Common myeloid progenitor, CD34-positive (primary cell): ENCODE results near the gene LUC7L.
"Not testable (repeated sequence)": the region's sequence is repeated elsewhere in the genome, so short reads cannot be mapped to it uniquely, and the experiment has no call there.

ENCODE experiments used
- CTCF ChIA-PET: fragments of 350-600 bp; sonication (Branson Sonifier 250); formaldehyde crosslinking; loops from one replicate; lab custom pipeline; 2021; ENCODE audit warnings: antibody characterized with exemption; lab: Charles Lee
- POLR2A ChIA-PET: fragments of 350-600 bp; sonication (Branson Sonifier 250); formaldehyde crosslinking; loops from one replicate; lab custom pipeline; 2021; ENCODE audit warnings: antibody characterized with exemption; lab: Charles Lee
- DNase-seq, 3 donors: peaks; one replicate each; pipeline versions ENCODE4 v3.0.0 to v3.0.0-alpha.2; 2013
- H3K27ac ChIP-seq, 2 experiments: 1 replicate in 1 of 2; 2 replicates in 1 of 2; pipeline ENCODE4 v1.7.0; 2013; ENCODE audit warnings: inconsistent platforms in 2 of 2, low read length in 2 of 2, mild to moderate bottlenecking in 2 of 2, low read depth in 1 of 2, moderate library complexity in 1 of 2; ENCODE audit not compliant: severe bottlenecking in 2 of 2, insufficient read depth in 1 of 2, poor library complexity in 1 of 2
- H3K27me3 ChIP-seq, 5 experiments: replicated peaks in 2 of 5; 1 replicate in 3 of 5; 2 replicates in 2 of 5; pipeline versions ENCODE4 v1.6.1 to v1.7.0; 2013; ENCODE audit warnings: low read length in 4 of 5, mild to moderate bottlenecking in 2 of 5, moderate library complexity in 2 of 5, inconsistent platforms in 1 of 5; ENCODE audit not compliant: insufficient read depth in 5 of 5, control insufficient read depth in 4 of 5
- H3K36me3 ChIP-seq, 4 experiments: 1 replicate in 2 of 4; 2 replicates in 2 of 4; pipeline versions ENCODE4 v1.6.1 to v1.7.0; 2013; ENCODE audit warnings: low read length in 3 of 4, control low read depth in 1 of 4, mild to moderate bottlenecking in 1 of 4; ENCODE audit not compliant: control insufficient read depth in 4 of 4, insufficient read depth in 4 of 4
- H3K4me1 ChIP-seq, 4 experiments: 1 replicate in 3 of 4; 2 replicates in 1 of 4; pipeline versions ENCODE4 v1.6.1 to v1.7.1; 2013; ENCODE audit warnings: low read length in 3 of 4, mild to moderate bottlenecking in 3 of 4, control low read depth in 1 of 4, inconsistent platforms in 1 of 4, moderate library complexity in 1 of 4; ENCODE audit not compliant: control insufficient read depth in 4 of 4, insufficient read depth in 4 of 4; ENCODE audit errors: control extremely low read depth in 1 of 4
- H3K4me3 ChIP-seq, 7 experiments: 1 replicate in 4 of 7; 2 replicates in 3 of 7; pipeline versions ENCODE4 v1.5.1 to v1.7.0; 2013; ENCODE audit warnings: mild to moderate bottlenecking in 7 of 7, low read length in 6 of 7, moderate library complexity in 6 of 7, inconsistent platforms in 2 of 7, low read depth in 2 of 7, control low read depth in 1 of 7; ENCODE audit not compliant: insufficient read depth in 4 of 7, control insufficient read depth in 1 of 7; ENCODE audit errors: extremely low read depth in 1 of 7
- H3K9me3 ChIP-seq, 5 experiments: 1 replicate in 4 of 5; 2 replicates in 1 of 5; pipeline versions ENCODE4 v1.6.1 to v1.7.1; 2013; ENCODE audit warnings: low read length in 4 of 5, mild to moderate bottlenecking in 2 of 5, inconsistent platforms in 1 of 5, low read depth in 1 of 5, moderate library complexity in 1 of 5; ENCODE audit not compliant: control insufficient read depth in 4 of 5, insufficient read depth in 2 of 5; ENCODE audit errors: control extremely low read depth in 1 of 5
- WGBS: methylation state at CpG from one replicate; pipeline ENCODE4 v1.1.5; 2013; ENCODE audit not compliant: insufficient coverage; 5-methylcytosine and 5-hydroxymethylcytosine counted together

The LUC7L gene

DNA sequence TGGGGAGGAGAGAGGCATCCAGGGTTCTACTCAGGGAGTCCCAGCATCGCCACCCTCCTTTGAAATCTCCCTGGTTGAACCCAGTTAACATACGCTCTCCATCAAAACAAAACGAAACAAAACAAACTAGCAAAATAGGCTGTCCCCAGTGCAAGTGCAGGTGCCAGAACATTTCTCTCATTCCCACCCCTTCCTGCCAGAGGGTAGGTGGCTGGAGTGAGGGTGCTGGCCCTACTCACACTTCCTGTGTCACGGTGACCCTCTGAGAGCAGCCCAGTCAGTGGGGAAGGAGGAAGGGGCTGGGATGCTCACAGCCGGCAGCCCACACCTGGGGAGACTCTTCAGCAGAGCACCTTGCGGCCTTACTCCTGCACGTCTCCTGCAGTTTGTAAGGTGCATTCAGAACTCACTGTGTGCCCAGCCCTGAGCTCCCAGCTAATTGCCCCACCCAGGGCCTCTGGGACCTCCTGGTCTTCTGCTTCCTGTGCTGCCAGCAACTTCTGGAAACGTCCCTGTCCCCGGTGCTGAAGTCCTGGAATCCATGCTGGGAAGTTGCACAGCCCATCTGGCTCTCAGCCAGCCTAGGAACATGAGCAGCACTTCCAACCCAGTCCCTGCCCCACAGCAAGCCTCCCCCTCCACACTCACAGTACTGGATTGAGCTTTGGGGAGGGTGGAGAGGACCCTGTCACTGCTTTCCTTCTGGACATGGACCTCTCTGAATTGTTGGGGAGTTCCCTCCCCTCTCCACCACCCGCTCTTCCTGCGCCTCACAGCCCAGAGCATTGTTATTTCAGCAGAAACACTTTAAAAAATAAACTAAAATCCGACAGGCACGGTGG lies 55.1 kb downstream of the LUC7L start:
- H3K36me3 ChIP-seq, H3K9me3 ChIP-seq, DNase-seq, POLR2A ChIA-PET, H3K27ac ChIP-seq: not testable (repeated sequence)
- WGBS = 27% methylated on average over 4 of the region's 13 CpGs
- CTCF ChIA-PET = interaction anchor here (1.0 to 1.7 kb wide), 3 partner anchors 15 to 57 kb away, joined by 3 to 4 read pairs (median 3); no protein-coding TSS in a partner anchor
- H3K4me3 ChIP-seq = peak overlapping the region in 2 of 7 experiments; percentile 46 to 57
- H3K27me3 ChIP-seq = peaks cover 0 to 76% (median 21%) of the 10 kb centered on the region in 5 experiments
- peaks cover 0 to 23% (median 14%) of the 10 kb centered on the region in 4 experiments for H3K4me1 ChIP-seq

DNA sequence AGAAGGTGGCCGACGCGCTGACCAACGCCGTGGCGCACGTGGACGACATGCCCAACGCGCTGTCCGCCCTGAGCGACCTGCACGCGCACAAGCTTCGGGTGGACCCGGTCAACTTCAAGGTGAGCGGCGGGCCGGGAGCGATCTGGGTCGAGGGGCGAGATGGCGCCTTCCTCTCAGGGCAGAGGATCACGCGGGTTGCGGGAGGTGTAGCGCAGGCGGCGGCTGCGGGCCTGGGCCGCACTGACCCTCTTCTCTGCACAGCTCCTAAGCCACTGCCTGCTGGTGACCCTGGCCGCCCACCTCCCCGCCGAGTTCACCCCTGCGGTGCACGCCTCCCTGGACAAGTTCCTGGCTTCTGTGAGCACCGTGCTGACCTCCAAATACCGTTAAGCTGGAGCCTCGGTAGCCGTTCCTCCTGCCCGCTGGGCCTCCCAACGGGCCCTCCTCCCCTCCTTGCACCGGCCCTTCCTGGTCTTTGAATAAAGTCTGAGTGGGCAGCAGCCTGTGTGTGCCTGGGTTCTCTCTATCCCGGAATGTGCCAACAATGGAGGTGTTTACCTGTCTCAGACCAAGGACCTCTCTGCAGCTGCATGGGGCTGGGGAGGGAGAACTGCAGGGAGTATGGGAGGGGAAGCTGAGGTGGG lies 55.9 kb downstream of the LUC7L start:
- H3K27ac ChIP-seq, H3K4me3 ChIP-seq, POLR2A ChIA-PET, DNase-seq, CTCF ChIA-PET, H3K9me3 ChIP-seq, H3K36me3 ChIP-seq: not testable (repeated sequence)
- Histone ChIP-seq H3K4me1 (peaks cover 0 to 23% (median 14%) of the 10 kb centered on the region in 4 experiments), H3K27me3 (peaks cover 0 to 76% (median 29%) of the 10 kb centered on the region in 5 experiments)
- 7% methylated on average over 13 of the region's 44 CpGs for WGBS

DNA sequence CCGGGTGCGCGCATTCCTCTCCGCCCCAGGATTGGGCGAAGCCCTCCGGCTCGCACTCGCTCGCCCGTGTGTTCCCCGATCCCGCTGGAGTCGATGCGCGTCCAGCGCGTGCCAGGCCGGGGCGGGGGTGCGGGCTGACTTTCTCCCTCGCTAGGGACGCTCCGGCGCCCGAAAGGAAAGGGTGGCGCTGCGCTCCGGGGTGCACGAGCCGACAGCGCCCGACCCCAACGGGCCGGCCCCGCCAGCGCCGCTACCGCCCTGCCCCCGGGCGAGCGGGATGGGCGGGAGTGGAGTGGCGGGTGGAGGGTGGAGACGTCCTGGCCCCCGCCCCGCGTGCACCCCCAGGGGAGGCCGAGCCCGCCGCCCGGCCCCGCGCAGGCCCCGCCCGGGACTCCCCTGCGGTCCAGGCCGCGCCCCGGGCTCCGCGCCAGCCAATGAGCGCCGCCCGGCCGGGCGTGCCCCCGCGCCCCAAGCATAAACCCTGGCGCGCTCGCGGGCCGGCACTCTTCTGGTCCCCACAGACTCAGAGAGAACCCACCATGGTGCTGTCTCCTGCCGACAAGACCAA lies 56.8 kb downstream of the LUC7L start, which contains the start of gene HBA2:
HBA2 (plus strand) TSS at position 503 of the 568 bp plus-strand sequence; CDS start at position 540, 37 bp downstream.
- H3K4me1 ChIP-seq = peaks cover 0 to 23% (median 15%) of the 10 kb centered on the region in 4 experiments
- POLR2A ChIA-PET, H3K27ac ChIP-seq, DNase-seq, H3K9me3 ChIP-seq, H3K4me3 ChIP-seq, CTCF ChIA-PET, H3K36me3 ChIP-seq: not testable (repeated sequence)
- WGBS = no CpG with 5 or more reads among the region's 74 CpGs
- peaks cover 0 to 76% (median 26%) of the 10 kb centered on the region in 5 experiments for H3K27me3 ChIP-seq

DNA sequence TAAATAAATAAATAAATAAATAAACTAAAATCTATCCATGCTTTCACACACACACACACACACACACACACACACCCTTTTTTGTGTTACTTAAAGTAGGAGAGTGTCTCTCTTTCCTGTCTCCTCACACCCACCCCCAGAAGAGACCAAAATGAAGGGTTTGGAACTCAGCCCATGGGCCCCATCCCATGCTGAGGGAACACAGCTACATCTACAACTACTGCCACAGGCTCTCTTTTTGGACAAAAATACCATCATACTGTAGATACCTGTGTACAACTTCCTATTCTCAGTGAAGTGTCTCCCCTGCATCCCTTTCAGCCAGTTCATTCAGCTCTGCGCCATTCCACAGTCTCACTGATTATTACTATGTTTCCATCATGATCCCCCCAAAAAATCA lies 58.5 kb downstream of the LUC7L start:
- H3K27ac ChIP-seq = no peak overlapping the region
- peaks cover 0 to 2% (median 0%) of the 10 kb centered on the region in 5 experiments for H3K9me3 ChIP-seq
- no peak for DNase-seq
- ChIA-PET POLR2A (no interaction called here), CTCF (interaction anchor here (0.6 to 1.3 kb wide), 2 partner anchors 13 to 368 kb away, joined by 3 read pairs; no protein-coding TSS in a partner anchor)
- no peaks in the 10 kb centered on the region for H3K36me3 ChIP-seq
- peaks cover 0 to 87% (median 34%) of the 10 kb centered on the region in 5 experiments for H3K27me3 ChIP-seq
- no peak overlapping the region for H3K4me3 ChIP-seq
- peaks cover 0 to 35% (median 22%) of the 10 kb centered on the region in 4 experiments for H3K4me1 ChIP-seq
- WGBS = no CpG with 5 or more reads among the region's 1 CpG

DNA sequence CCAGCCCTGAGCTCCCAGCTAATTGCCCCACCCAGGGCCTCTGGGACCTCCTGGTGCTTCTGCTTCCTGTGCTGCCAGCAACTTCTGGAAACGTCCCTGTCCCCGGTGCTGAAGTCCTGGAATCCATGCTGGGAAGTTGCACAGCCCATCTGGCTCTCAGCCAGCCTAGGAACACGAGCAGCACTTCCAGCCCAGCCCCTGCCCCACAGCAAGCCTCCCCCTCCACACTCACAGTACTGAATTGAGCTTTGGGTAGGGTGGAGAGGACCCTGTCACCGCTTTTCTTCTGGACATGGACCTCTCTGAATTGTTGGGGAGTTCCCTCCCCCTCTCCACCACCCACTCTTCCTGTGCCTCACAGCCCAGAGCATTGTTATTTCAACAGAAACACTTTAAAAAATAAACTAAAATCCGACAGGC lies 59.2 kb downstream of the LUC7L start:
- H3K27ac ChIP-seq, H3K4me3 ChIP-seq, H3K36me3 ChIP-seq, H3K9me3 ChIP-seq, DNase-seq, CTCF ChIA-PET, POLR2A ChIA-PET: not testable (repeated sequence)
- WGBS = 0% methylated on average over 2 of the region's 5 CpGs
- H3K27me3 ChIP-seq = peaks cover 0 to 87% (median 35%) of the 10 kb centered on the region in 5 experiments
- H3K4me1 ChIP-seq = peaks cover 0 to 37% (median 24%) of the 10 kb centered on the region in 4 experiments

DNA sequence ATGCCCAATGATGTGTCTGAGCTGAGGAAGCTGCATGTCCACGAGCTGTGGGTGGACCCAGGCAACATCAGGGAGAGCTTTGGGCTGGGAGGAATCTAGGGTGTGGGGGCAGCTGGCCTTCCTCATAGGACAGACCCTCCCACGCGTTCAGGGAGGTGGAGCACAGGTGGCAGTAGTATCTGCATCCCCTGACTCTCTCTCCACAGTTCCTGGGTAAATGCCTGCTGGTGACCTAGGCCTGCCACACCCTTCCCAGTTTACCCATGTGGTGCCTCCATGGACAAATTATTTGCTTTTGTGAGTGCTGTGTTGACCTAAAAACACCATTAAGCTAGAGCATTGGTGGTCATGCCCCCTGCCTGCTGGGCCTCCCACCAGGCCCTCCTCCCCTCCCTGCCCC lies 60.2 kb downstream of the LUC7L start:
- Histone ChIP-seq H3K27me3 (peaks cover 0 to 79% (median 34%) of the 10 kb centered on the region in 5 experiments), H3K4me1 (peaks cover 0 to 31% (median 20%) of the 10 kb centered on the region in 4 experiments), H3K4me3 (no peak overlapping the region), H3K9me3 (peaks cover 0 to 2% (median 0%) of the 10 kb centered on the region in 5 experiments), H3K27ac (no peak overlapping the region), H3K36me3 (no peaks in the 10 kb centered on the region)
- DNase-seq = no peak
- WGBS = 60% methylated on average over 1 of the region's 3 CpGs
- CTCF ChIA-PET = interaction anchor here (1.0 to 2.7 kb wide), 4 partner anchors 10 to 19 kb away, joined by 3 to 12 read pairs (median 4); no protein-coding TSS in a partner anchor
- POLR2A ChIA-PET = no interaction called here
